Measurements from ENCODE around the gene ZSCAN16.

ZSCAN16 gene

GRCh38 chr6:28142446-28142845, 18.0 kb downstream of the ZSCAN16 start:
- peak overlapping the region; percentile 93 for H3K4me2 ChIP-seq (ENCODE audit: low read depth, low read length, poor library complexity, severe bottlenecking)
- H4K20me1 ChIP-seq (ENCODE audit: low read depth, low read length): no peaks in the 10 kb centered on the region
- H3K9me2 ChIP-seq (replicated peaks; ENCODE audit: insufficient read depth, low read length): no peaks in the 10 kb centered on the region
- H3K36me3 ChIP-seq (ENCODE audit: low read length): peaks cover 27% of the 10 kb centered on the region; the same call in 1 of the 2 replicates
- no peaks in the 10 kb centered on the region for H3K27me3 ChIP-seq (ENCODE audit: low read length)
- H2AFZ ChIP-seq (ENCODE audit: low read depth, low read length, severe bottlenecking): peak overlapping the region; percentile 99
- peaks cover 36% of the 10 kb centered on the region for H3F3A ChIP-seq (ENCODE audit: insufficient read depth)
- H3K79me2 ChIP-seq (ENCODE audit: insufficient read depth, low read length): peaks cover 50% of the 10 kb centered on the region
- TF ChIP-seq EZH2phosphoT487 (conservative IDR thresholded peaks at IDR 0.05; ENCODE audit: low read length) (no peak), CTCF (IDR thresholded peaks at IDR 0.05; ENCODE audit: insufficient read depth, low read length, poor library complexity, severe bottlenecking) (no peak)
- no peaks in the 10 kb centered on the region for H3K9me3 ChIP-seq (ENCODE audit: insufficient read depth, low read length)
- H3K9ac ChIP-seq (ENCODE audit: low read length): peak overlapping the region; percentile 79
- H3K27ac ChIP-seq (ENCODE audit: low read depth, low read length): no peak overlapping the region
- peak overlapping the region; percentile 94 for H3K4me3 ChIP-seq (ENCODE audit: insufficient read depth, low read length, poor library complexity, severe bottlenecking)

- Histone ChIP-seq H3K79me2 (ENCODE audit: insufficient read depth, low read length) (peaks cover 50% of the 10 kb centered on the region), H3K4me2 (ENCODE audit: low read depth, low read length, poor library complexity, severe bottlenecking) (no peak overlapping the region), H3K4me3 (ENCODE audit: insufficient read depth, low read length, poor library complexity, severe bottlenecking) (no peak overlapping the region), H3K36me3 (ENCODE audit: low read length) (peaks cover 32% of the 10 kb centered on the region), H3K27ac (ENCODE audit: low read depth, low read length) (no peak overlapping the region), H3K9ac (ENCODE audit: low read length) (no peak overlapping the region), H3F3A (ENCODE audit: insufficient read depth) (peaks cover 12% of the 10 kb centered on the region), H3K27me3 (ENCODE audit: low read length) (no peaks in the 10 kb centered on the region), H2AFZ (ENCODE audit: low read depth, low read length, severe bottlenecking) (no peak overlapping the region), H3K9me3 (ENCODE audit: insufficient read depth, low read length) (no peaks in the 10 kb centered on the region), H3K9me2 (replicated peaks; ENCODE audit: insufficient read depth, low read length) (no peaks in the 10 kb centered on the region), H4K20me1 (ENCODE audit: low read depth, low read length) (no peaks in the 10 kb centered on the region)
- no peak for TF ChIP-seq CTCF (IDR thresholded peaks at IDR 0.05; ENCODE audit: insufficient read depth, low read length, poor library complexity, severe bottlenecking)
- TF ChIP-seq EZH2phosphoT487 (conservative IDR thresholded peaks at IDR 0.05; ENCODE audit: low read length): no peak
These were observed 20.8 kb downstream of the ZSCAN16 start for GRCh38 chr6:28145231-28145630.

GRCh38 chr6:28152531-28152930, 28.1 kb downstream of the ZSCAN16 start:
- H3K4me3 ChIP-seq (ENCODE audit: insufficient read depth, low read length, poor library complexity, severe bottlenecking): no peak overlapping the region
- H3K9ac ChIP-seq (ENCODE audit: low read length): no peak overlapping the region
- TF ChIP-seq CTCF (IDR thresholded peaks at IDR 0.05; ENCODE audit: insufficient read depth, low read length, poor library complexity, severe bottlenecking): no peak
- no peak for TF ChIP-seq EZH2phosphoT487 (conservative IDR thresholded peaks at IDR 0.05; ENCODE audit: low read length)
- H3K9me3 ChIP-seq (ENCODE audit: insufficient read depth, low read length): peaks cover 9% of the 10 kb centered on the region; the same call in 1 of the 2 replicates
- no peak overlapping the region for H2AFZ ChIP-seq (ENCODE audit: low read depth, low read length, severe bottlenecking)
- H3K27ac ChIP-seq (ENCODE audit: low read depth, low read length): no peak overlapping the region
- no peaks in the 10 kb centered on the region for H3F3A ChIP-seq (ENCODE audit: insufficient read depth)
- no peaks in the 10 kb centered on the region for H3K79me2 ChIP-seq (ENCODE audit: insufficient read depth, low read length)
- no peak overlapping the region for H3K4me2 ChIP-seq (ENCODE audit: low read depth, low read length, poor library complexity, severe bottlenecking)
- H3K36me3 ChIP-seq (ENCODE audit: low read length): peaks cover 65% of the 10 kb centered on the region
- H3K27me3 ChIP-seq (ENCODE audit: low read length): no peaks in the 10 kb centered on the region
- no peaks in the 10 kb centered on the region for H3K9me2 ChIP-seq (replicated peaks; ENCODE audit: insufficient read depth, low read length)
- no peaks in the 10 kb centered on the region for H4K20me1 ChIP-seq (ENCODE audit: low read depth, low read length)

Data from SU-DHL-6 (cell line).